Measurements from ENCODE around the gene PLD3. TPM values are rescaled to one million over a fixed set of nuclear protein-coding genes. Genes with fewer than 3 reads are reported as not detected.
"Not testable (repeated sequence)": the region's sequence is repeated elsewhere in the genome, so short reads cannot be mapped to it uniquely, and the experiment has no call there.

The PLD3 gene
- total RNA-seq, 1 donor from 2014 or later = 173 TPM

GRCh38 chr19:40390084-40390742, 41.7 kb downstream of the PLD3 start, which contains the start of gene HIPK4:
Gene HIPK4 (minus strand): TSS chr19:40390181. CDS start chr19:40389902, 279 bp downstream.
- no peak for DNase-seq

- no peak for DNase-seq
Observed at GRCh38 chr19:40392123-40392522, 43.6 kb downstream of the PLD3 start.

- DNase-seq = peak; percentile 38
Observed at GRCh38 chr19:40392894-40393517, 44.5 kb downstream of the PLD3 start.

GRCh38 chr19:40393894-40394815, 45.7 kb downstream of the PLD3 start:
- DNase-seq = no peak

GRCh38 chr19:40394816-40395210, 46.3 kb downstream of the PLD3 start:
- DNase-seq = no peak

GRCh38 chr19:40395956-40396355, 47.5 kb downstream of the PLD3 start:
- no peak for DNase-seq

- no peak for DNase-seq
Observed at GRCh38 chr19:40396886-40397567, 48.5 kb downstream of the PLD3 start.

- no peak for DNase-seq
Observed at GRCh38 chr19:40397568-40397906, 49.0 kb downstream of the PLD3 start.

GRCh38 chr19:40398417-40399131, 50.1 kb downstream of the PLD3 start:
- DNase-seq = peak; percentile 51

GRCh38 chr19:40400559-40400958, 52.1 kb downstream of the PLD3 start:
- DNase-seq = no peak

- peak; percentile 93 for DNase-seq
Observed at GRCh38 chr19:40403262-40403984, 54.9 kb downstream of the PLD3 start.

- no peak for DNase-seq
Observed at GRCh38 chr19:40407714-40408597, 59.5 kb downstream of the PLD3 start.

GRCh38 chr19:40408598-40408925, 60.1 kb downstream of the PLD3 start:
- DNase-seq = not testable (repeated sequence)

- DNase-seq = no peak
Observed at GRCh38 chr19:40410030-40410389, 61.5 kb downstream of the PLD3 start.

- no peak for DNase-seq
Observed at GRCh38 chr19:40411125-40411842, 62.8 kb downstream of the PLD3 start.

GRCh38 chr19:40411958-40412499, 63.5 kb downstream of the PLD3 start:
- DNase-seq = no peak

GRCh38 chr19:40412866-40413265, 64.4 kb downstream of the PLD3 start:
- no peak for DNase-seq

GRCh38 chr19:40413291-40413845, 64.9 kb downstream of the PLD3 start, which contains the start of gene PRX:
Gene PRX (minus strand): TSS chr19:40413378. CDS start chr19:40407932, 5,446 bp downstream.
- DNase-seq = no peak
